NCI-H345 treated with DMSO at 0.1 percent for 48 hours (cell line): Measurements from ENCODE around the gene STK11IP.
A peak's percentile ranks its signal among the peaks of the same experiment; 100 is the strongest.

Experiments
- DNase-seq: peaks from one replicate; lab custom pipeline; 2025; ENCODE audit not compliant: unreplicated experiment; lab: John Stamatoyannopoulos, UW

The STK11IP gene, protein sequence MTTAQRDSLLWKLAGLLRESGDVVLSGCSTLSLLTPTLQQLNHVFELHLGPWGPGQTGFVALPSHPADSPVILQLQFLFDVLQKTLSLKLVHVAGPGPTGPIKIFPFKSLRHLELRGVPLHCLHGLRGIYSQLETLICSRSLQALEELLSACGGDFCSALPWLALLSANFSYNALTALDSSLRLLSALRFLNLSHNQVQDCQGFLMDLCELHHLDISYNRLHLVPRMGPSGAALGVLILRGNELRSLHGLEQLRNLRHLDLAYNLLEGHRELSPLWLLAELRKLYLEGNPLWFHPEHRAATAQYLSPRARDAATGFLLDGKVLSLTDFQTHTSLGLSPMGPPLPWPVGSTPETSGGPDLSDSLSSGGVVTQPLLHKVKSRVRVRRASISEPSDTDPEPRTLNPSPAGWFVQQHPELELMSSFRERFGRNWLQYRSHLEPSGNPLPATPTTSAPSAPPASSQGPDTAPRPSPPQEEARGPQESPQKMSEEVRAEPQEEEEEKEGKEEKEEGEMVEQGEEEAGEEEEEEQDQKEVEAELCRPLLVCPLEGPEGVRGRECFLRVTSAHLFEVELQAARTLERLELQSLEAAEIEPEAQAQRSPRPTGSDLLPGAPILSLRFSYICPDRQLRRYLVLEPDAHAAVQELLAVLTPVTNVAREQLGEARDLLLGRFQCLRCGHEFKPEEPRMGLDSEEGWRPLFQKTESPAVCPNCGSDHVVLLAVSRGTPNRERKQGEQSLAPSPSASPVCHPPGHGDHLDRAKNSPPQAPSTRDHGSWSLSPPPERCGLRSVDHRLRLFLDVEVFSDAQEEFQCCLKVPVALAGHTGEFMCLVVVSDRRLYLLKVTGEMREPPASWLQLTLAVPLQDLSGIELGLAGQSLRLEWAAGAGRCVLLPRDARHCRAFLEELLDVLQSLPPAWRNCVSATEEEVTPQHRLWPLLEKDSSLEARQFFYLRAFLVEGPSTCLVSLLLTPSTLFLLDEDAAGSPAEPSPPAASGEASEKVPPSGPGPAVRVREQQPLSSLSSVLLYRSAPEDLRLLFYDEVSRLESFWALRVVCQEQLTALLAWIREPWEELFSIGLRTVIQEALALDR

DNA sequence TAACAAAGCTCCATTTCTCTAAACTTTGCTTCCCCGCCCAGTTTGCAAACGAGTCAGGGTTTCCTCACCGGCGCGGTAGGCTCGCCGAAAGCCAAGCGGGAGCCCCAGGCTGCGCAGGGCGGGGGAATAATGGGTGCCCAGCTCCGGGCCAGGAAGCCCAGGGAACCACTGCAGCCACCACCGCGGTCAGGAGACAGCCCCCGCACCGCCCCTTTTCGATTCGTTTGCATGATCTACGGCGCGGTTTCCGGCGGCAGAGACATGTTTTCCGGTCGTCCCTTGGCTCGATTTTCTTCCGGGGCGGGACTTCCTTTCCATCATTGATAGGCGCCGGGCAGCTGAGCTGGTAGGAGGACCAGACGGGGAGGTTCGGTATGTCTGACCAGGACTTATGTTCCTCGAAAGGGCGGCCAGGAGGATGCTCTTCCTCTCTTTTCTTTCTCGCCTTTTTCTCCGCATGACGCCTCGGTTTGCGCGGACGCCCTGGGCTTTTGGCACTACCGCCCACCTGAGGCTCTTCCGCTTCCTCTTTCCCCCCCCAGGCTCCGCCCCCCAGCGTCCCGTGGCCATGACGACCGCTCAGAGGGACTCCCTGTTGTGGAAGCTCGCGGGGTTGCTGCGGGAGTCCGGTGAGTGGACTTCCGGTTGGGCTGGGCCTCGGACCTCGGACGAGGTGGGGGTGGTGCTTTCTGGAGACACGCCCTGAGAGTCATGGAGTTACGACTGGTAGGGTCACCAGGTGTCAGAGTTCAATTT is at the start of gene STK11IP:
Gene STK11IP, plus strand, starts transcription at position 306 of the 756 bp plus-strand sequence. Its CDS starts 263 bp downstream, at position 569.
- peak; percentile 93 for DNase-seq

DNA sequence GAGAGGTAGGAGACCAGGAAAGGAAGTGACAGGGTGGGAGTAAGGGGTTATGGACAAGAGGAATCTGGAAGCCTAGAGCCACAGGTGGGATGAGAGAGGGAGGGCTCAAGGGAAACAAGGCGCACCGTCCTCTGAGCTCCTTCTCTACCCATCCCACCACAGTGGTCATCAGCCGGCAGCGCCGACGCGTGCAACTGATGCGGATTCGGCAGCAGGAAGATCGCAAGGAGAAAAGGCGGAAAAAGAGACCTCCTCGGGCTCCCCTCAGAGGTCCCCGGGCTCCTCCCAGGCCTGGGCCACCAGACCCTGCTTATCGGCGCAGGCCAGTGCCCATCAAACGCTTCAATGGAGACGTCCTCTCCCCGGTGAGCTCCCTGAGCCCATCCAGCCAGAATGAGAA is 48.7 kb upstream of the STK11IP start:
- no peak for DNase-seq

DNA sequence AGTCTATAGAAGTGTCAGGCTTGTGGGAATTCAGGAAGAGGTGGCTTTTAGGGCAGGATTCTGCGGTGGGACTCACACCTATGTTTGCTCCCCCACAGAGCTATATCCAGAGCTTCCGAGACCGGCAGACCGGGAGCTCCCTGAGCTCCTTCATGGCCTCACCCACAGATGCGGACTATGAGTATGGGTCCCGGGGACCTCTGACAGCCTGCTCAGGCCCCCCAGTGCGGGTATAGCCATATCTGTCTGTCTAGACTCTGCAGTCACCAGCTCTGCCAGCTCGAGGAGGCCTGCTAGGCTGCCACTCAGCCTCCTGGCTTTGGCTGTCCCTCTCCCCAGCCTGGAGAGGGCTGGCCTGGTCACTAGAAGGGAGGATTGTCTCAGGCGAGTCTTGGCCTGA is 48.0 kb upstream of the STK11IP start:
- no peak for DNase-seq

DNA sequence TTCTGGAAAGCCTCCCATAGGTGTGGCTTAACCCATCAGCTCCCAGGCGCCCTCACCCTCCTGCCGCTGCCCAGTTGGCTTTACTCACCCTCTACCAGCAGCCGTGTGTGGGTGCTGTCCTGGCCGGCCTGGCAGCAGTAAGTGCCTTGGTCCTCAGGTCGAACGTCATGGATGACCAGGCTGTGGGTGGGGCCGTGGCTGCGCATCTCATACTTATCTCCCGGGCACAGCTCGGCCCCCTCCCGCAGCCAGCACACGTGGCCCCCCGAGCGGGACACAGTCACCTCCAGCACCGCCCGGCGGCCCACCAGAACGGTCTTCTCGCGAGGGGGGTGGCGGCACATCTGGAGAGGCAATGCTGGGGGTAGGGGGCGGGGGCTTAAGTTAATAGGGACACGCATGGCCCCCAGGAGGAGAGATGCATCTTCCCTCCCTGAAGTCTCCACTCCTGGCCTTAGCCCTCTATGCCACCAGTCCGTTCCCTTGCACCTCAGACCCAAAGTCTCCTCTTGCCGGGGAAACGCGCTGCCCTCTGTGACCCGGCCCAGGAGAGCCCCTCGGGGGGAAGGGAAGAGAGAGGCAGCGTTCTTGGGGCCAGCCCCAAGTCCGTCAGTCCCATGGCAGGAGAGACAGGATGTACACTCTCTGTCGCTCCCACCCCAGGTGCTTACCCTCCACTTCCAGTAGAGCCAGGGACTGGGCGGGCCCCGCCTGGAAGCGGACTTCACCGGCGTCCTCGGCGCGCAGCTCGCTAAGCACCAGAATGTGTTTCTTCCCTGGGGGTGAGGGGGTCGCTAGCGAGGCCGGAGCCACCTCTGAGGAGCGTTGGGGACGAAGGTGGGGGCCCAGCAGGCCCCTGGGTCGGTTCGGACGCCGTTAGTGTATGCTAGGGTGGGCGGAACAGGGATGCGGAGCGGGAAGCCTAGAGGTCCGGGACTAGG is 45.9 kb upstream of the STK11IP start:
- peak; percentile 44 for DNase-seq

DNA sequence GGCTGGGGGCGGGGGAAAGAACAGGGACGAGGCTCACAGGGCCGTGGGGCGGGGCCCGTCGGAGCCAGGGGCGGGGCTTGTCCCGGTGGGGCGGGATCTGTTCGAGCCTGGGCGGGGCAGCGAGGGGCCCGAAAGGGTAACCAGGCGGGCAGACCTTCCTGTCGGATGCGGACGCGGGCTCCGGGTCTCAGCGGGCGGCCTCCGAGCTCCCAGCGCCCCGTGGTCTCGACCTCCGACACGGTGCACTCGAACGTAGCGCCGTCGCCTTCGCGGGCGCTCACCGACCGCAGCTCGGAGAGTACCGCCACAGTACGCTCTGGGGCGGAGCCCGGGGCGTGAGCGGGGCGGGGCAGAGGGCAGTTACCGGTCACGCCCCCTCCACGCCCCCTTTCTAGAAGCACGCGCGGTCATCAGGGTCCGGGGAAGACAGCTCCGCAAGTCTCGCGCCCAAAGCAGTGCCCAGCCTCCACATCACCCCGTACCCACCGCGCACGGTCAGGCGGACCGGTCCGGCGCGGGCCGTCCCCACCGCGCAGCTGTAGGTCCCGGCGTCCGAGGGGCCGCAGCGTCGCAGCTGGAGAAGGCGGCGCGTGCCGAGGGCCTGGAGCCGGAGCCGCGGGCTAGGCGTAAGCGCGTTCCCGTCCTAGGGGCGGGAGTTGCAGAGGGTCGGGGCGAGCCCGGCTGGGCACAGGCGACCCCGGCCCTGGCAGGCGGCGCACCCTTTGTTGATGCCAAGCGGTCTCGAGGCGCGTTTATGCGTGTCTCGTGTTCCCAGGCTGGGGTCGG is 45.1 kb upstream of the STK11IP start:
- DNase-seq, result peak; percentile 80

DNA sequence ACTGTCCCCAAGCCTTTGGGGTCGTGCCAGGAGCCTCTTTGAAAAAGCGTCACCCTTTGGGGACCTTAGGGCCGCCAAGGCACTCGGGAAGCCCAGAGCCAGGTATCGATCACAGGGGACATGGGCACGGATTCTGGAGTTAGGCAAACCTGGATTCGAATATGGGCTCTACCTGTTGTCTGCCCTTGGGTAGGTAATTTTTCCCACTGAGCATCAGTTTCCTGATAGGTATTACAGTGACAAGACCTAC is 44.6 kb upstream of the STK11IP start:
- DNase-seq, result no peak

DNA sequence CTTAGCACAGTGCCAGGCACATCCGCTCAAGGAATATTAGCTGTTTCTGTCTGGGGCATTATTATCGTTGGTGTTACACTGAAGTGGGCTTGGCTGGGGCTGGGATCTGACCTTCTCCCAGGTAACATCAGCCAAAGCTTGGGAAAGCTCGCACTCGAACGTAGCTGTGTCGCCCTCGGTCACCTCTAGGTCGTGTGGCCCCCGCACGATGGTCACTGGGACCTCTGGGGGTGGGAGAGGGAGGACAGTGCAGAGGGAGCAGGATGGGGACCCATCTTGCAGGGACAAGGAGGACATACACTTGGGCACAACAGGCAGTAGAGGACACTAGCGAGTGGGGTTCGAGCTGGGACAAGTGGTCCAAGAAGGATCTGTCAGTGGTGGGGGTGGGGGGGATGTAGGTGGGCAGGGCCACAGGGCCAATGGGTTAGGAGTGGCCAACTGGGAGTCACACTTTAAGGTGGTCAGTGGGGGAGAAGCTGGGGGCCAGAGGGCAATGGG is 44.1 kb upstream of the STK11IP start:
- no peak for DNase-seq

DNA sequence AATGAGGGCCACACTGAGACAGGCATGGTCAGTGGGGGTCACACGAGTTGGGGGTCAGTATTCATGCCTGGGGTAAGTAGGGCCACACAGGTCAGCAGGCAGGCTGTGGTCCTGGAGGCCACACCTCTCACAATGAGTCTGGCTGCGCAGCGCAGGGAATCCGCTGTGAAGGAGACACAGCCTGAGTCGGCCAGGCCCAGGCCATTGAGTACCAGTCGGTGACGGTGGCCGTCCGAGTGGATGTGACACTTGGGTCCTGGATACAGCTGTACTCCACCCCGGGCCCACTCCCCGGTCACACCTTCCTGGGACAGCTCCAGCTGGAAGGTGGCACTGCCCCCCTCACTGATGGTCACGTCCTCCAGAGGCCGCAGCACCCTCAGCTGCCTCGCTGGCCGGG is 43.3 kb upstream of the STK11IP start:
- DNase-seq, result no peak

DNA sequence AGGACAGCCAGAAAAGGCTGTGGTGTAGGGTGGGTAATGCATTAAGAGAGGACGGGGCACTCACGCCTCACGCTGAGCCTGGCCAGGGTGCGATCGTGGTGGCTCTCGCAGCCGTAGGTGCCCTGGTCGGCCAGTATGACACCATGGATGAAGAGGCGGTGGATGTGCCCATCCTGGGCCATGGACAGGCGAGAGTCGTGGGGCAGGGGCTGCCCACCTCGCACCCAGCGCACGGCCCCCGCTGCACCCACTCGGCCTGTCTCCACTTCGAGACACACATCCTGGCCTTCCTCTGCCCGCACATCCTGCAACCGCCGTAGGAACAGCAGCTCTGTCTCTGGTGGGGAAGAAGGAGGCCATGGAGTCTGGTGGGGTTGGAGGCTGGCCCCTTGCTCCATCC is 41.7 kb upstream of the STK11IP start:
- no peak for DNase-seq

DNA sequence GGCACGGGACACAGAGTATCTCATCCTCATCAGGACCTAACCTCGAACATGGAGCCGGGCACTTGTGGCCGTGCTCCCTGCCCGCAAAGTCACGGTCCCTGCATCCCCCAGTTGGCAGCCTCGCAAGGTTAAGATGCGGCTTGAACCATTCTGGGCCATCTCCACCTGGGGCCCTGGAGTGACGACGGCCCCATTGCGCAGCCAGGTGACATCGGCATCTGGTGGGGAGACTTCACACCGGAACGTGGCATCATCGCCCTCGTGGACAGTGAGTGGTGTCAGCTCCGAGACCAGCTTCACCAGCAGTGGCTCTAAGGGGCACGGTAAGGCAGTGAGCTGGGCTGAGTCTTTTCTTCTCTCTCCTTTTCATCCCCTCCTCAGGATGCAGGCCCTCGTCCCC is 41.2 kb upstream of the STK11IP start:
- DNase-seq, result no peak

DNA sequence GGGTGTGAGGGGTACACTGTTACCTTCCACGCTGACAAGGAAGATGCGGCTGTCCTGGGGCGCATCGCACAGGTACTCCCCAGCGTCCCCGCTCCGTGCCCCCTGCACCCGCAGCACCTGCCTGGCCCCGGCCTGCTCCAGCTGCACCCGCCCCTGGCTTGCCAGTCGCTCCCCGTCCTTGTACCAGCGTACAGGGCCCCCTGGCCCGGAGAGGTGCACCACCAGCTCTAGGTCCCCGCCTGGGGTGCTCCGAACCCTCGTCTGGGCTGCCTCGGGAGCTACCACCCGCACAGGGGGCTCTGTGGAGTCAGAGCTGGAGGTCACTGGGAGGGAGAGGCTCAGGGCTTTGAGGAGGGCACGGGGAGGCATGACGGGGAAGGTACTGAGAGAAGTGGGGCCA is 40.3 kb upstream of the STK11IP start:
- DNase-seq, result no peak

DNA sequence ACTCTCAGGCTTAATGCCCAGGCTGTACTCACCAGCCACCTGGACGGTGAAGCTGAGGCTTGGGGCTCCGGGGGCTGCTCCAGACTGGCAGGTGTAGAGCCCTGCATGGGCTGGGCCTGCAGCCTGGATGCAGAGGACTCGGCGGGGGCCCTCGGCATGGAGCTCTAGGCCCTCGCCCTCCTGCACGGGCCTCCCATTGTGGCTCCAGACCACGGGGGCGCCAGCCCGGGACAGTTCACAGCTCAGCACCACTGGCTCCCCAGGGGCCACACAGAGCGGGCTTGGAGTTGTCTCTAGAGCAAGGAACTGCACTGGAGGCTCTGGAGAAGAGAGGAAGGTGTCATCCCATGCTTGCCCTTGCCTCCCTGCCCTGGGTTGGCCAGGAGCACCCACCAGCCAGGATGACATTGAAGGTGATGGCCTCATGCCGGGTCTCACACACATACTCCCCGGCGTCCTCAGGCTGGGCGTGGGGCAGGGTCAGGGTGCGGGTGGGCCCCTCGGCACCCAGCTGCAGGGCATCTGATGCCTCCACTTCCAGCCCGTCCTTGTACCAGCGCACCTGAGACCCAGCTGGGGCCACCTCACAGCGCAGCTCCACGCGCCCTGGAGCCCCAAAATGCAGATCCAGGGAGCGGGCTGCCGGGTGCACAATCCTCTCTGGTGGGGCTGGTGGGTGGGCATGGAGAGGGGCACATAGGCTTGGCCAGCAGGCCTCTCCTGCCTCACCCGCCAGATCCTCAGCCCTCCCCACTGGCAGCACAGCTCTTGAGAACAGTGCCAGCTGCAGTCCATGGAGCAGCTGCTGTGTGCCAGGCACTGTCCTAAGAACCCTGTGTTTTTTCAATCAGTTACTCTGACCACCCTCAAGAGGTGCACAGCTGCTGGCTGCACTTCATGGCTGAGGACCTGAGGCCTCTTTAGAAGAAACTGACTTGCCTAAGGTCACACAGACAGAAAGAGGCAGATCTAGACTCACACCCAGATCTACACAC is 39.6 kb upstream of the STK11IP start:
- DNase-seq, result no peak

DNA sequence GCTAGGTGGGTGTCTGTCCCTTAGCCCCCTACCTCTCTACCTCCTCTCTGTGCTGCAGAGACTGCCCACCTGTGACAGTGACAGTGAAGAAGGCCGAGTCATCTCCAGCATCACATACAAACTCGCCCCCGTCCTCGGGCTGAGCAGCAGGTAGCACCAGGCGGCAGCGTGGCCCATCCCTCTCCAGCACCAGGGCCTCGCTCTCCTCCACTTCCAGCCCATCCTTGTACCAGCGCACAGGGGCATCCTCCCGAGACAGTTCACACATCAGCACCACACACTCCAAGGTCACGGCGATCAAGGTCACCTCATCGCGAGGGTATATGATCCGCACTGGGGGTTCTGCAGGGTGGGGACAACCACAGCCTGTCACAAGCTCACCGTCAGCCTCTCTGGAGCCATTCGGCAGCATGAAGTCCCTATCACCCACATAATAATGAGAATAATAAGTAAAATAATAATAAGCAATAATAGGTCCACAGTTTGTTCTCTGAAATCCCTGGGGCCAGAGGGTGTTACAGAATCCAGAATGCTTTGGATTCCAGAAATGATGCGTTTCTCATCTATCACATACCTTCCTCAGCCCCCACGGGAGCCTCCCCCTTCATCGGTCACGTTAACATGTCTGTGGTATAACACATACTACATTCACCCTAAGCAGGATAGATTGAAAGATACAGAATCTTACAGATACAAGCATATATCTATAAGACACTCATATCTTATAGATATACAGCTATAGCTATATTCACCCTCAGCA is 38.3 kb upstream of the STK11IP start:
- DNase-seq, result no peak

DNA sequence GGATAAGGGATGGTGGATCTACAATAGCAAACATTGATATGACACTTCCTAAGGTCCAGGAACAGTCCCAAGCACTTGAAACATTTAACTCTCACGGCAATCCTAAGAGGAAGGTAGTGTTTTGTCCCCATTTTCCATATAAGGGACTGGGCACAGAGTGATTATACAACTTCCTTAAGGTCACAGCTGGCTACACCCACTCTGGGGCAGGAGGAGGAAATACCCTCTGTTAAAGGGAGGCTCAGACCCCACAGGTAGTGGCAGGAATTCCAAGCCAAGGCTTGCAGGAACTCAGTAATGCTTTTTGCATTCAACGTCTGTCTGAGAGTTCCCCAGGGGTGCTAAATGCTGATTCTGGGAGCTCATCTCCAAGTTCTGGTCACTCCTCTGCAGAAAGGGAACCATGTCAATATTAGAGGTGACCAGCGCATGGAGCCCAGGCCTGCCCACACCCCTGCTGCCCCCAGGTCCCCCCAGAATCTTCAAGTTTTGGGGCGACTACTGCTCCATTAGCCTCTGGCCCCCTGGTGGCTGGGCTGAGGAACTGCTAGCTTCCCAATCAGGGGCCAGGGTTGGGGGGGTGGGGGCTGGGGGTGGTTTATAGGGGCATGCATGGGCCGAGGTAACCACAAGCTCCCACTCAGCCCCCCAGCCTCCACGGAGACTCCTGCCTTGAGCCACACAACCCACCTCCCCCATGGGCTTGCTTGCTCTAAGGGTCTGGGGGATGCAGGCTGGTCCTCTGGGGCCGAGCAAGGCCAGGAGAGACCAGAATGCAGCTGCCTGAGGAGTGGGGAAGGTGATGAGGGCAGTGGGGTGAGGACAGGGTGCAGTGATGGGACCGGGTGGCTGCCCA is 37.4 kb upstream of the STK11IP start:
- DNase-seq, result no peak

DNA sequence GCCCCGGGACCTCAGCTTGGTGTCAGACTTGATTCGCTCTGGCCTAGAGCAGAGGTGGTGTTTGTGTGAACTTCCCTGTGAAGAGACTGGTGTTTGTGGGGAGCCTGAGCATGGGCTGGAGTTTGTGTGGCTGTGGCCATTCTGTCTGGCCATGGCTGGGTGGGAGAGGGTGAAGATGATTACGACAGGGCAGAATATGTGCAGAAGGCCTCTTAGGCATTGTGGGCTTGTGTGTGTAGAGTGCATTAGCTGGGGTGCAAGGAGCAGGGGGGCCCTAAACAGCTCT is 36.8 kb upstream of the STK11IP start:
- no peak for DNase-seq

DNA sequence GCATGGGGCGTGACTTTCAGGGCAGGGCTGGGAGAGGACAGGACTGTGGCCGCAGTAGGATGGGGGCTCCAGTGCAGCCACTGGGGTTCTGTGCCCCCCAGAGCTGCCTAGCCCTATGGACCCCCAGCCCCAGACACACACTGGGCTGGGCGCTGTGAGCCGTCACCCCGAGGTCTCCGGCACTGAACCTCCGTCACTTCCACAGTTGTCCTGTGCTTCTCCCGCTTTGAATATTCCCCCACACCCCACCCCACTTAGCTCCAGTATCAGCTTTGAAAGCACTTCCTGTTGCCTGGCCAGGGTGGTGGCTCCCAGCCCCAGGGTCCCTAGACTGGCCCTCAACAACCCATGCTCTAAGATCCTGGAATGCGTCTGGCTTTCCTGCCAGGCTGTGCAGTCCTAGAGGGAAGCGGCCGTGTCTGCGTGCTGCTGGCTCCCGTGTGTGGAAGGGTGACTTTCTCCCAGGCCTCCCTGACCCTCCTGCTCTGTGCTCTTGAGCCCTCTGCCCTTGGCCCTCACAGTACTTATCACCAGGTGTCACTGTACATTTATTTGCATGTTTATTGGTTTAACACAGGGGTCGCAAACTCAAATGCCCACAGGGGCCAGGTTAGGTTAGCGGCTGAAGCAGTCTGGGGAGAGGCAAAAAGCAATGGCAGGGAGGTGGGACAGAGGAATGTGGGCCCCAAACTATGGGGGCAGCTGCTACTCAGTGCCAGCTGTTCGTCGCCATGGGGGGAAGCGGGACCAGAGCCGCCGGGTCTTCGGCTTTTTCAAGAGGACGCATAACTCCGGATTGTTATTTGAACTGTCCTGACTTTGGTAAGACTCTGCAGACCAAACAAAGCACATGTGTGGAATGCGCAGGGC is 36.2 kb upstream of the STK11IP start:
- DNase-seq, result no peak
